Stomach (tissue), 9 donors: ENCODE results near the gene MAGEF1. TPM values are rescaled to one million over a fixed set of nuclear protein-coding genes. Genes with fewer than 3 reads are reported as not detected.

Experiments used
- DNase-seq, 2 donors: peaks; one replicate each; pipeline versions ENCODE4 v3.0.0 to v3.0.0-alpha.2; 2013 to 2019
- H3K27ac ChIP-seq, 5 donors: fragments of 200-600 bp in 4 of 5; sonication (generic) in 4 of 5; one replicate each; pipeline ENCODE4 v1.5.1; 2013 to 2019; ENCODE audit warnings: mild to moderate bottlenecking in 1 of 5, moderate library complexity in 1 of 5
- H3K27me3 ChIP-seq, 3 donors: fragments of 200-600 bp; sonication (generic); one replicate each; pipeline ENCODE4 v1.5.1; 2017 to 2019; ENCODE audit warnings: mixed run types in 1 of 3
- H3K36me3 ChIP-seq, 4 donors: fragments of 200-600 bp; sonication (generic); 1 replicate in 3 of 4; 2 replicates in 1 of 4; pipeline ENCODE4 v1.5.1; 2016 to 2019
- H3K4me1 ChIP-seq, 4 donors: fragments of 200-600 bp; sonication (generic); one replicate each; pipeline ENCODE4 v1.5.1; 2016 to 2019
- H3K4me3 ChIP-seq, 4 donors: fragments of 200-600 bp; sonication (generic) in 3 of 4; one replicate each; pipeline ENCODE4 v1.5.1; 2016 to 2019; ENCODE audit warnings: mild to moderate bottlenecking in 1 of 4
- H3K9me3 ChIP-seq, 4 donors: fragments of 200-600 bp; sonication (generic); one replicate each; pipeline ENCODE4 v1.5.1; 2016 to 2019
- EP300 ChIP-seq: sonication (generic); formaldehyde crosslinking; IDR thresholded peaks from one replicate; pipeline ENCODE4 v1.6.1; 2017; ENCODE audit warnings: antibody characterized with exemption
- POLR2A ChIP-seq, 4 donors: fragments of 450-650 bp; IDR thresholded peaks; one replicate each; pipeline ENCODE4 v1.6.1; 2016; ENCODE audit warnings: antibody characterized with exemption in 4 of 4, control low read depth in 2 of 4, mild to moderate bottlenecking in 1 of 4, moderate library complexity in 1 of 4
- POLR2AphosphoS5 ChIP-seq, 3 donors: sonication (generic); formaldehyde crosslinking; IDR thresholded peaks; one replicate each; pipeline ENCODE4 v1.6.1; 2016; ENCODE audit warnings: antibody characterized with exemption in 3 of 3
- WGBS, 5 donors: extraction: QIAGEN DNeasy Blood & Tissue Kit in 3 of 5; methylation state at CpG; one replicate each; pipeline versions ENCODE4 v1.1.5 to v1.1.7; 2013 to 2018; 5-methylcytosine and 5-hydroxymethylcytosine counted together
- intact Hi-C: fragments of 100-400 bp; cut with DNase I; formaldehyde crosslinking; loops from one replicate; pipeline ENCODE4 v1.15.1; 2023; ENCODE audit warnings: low total_unique reads
- polyA plus RNA-seq, 3 donors: library from polyadenylated mRNA; stranded (reverse); fragments of 200-250 nt; gene quantifications; one replicate each; pipeline ENCODE4 v1.2.3, GENCODE V29; 2013
- total RNA-seq, 5 donors: library from RNA; depleted of rRNA; stranded (reverse); fragments of >200 nt; gene quantifications; one replicate each; pipeline versions ENCODE4 v1.1.0 to v1.2.3, GENCODE V29; 2014 to 2016
- TF ChIP-seq, protein P1 (sequence below), 7 experiments: fragments of 450-650 bp in 4 of 7; fragments of 200-600 bp in 3 of 7; sonication (generic) in 3 of 7; IDR thresholded peaks; one replicate each; pipeline ENCODE4 v1.5.1; 2016 to 2019; ENCODE audit warnings: antibody characterized with exemption in 7 of 7, control low read depth in 2 of 7, mild to moderate bottlenecking in 1 of 7
- donor health status: healthy with polysubstance abuse.
- donor health status: Bipolar disorder and iron deficiency.
- donor health status: healthy.

The MAGEF1 gene
- total and polyA plus RNA-seq, 8 donors = 19.3 to 81.1 (median 35.1) TPM

DNA sequence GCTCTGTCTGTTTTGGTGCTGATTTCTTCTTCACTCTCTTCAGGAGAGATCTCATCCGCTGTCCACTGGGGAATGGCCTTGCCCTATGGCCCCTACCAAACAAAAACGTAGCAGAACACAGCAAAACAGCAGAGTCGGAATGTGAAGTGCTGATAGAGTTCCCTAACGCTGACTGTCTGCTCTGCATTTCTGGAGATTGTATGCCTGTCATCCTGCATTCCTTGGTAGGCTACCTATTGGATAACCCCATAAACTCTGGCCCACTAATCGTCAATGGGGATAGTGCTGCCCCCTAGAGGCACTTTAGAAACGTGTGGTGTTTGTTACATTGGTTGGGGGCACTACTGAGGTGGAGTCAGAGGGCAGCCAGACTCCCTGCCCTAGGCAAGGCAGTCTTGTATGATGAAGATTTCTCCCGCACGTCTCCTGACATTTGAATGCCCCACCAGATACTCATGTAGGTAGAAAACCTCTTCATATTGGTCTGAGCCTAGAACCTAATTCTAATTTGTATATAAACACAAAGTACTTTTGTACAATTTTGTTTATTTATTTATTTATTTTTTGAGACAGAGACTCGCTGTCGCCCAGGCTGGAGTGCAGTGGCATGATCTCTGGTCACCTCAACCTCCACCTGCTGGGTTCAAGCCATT lies 15.6 kb upstream of the MAGEF1 start:
- TF ChIP-seq EP300 = no peak
- TF ChIP-seq, protein P1, sequence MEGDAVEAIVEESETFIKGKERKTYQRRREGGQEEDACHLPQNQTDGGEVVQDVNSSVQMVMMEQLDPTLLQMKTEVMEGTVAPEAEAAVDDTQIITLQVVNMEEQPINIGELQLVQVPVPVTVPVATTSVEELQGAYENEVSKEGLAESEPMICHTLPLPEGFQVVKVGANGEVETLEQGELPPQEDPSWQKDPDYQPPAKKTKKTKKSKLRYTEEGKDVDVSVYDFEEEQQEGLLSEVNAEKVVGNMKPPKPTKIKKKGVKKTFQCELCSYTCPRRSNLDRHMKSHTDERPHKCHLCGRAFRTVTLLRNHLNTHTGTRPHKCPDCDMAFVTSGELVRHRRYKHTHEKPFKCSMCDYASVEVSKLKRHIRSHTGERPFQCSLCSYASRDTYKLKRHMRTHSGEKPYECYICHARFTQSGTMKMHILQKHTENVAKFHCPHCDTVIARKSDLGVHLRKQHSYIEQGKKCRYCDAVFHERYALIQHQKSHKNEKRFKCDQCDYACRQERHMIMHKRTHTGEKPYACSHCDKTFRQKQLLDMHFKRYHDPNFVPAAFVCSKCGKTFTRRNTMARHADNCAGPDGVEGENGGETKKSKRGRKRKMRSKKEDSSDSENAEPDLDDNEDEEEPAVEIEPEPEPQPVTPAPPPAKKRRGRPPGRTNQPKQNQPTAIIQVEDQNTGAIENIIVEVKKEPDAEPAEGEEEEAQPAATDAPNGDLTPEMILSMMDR (IDR thresholded peaks at IDR 0.05) = peak in 5 of 7 experiments; percentile 44 to 71 (median 66)
- peak in 1 of 3 donors; percentile 67 for TF ChIP-seq POLR2AphosphoS5 (IDR thresholded peaks at IDR 0.05)
- no peak for TF ChIP-seq POLR2A (IDR thresholded peaks at IDR 0.05)
- Histone ChIP-seq H3K27ac (no peak overlapping the region), H3K9me3 (no peaks in the 10 kb centered on the region), H3K4me3 (no peak overlapping the region), H3K4me1 (peaks cover 0 to 9% (median 7%) of the 10 kb centered on the region in 4 donors), H3K27me3 (no peaks in the 10 kb centered on the region), H3K36me3 (no peaks in the 10 kb centered on the region)
- 27 to 35% (median 31%) methylated on average over 10 of the region's 10 CpGs for WGBS, 5 donors
- intact Hi-C loops = no loop called here
- peak; percentile 71 to 91 for DNase-seq

DNA sequence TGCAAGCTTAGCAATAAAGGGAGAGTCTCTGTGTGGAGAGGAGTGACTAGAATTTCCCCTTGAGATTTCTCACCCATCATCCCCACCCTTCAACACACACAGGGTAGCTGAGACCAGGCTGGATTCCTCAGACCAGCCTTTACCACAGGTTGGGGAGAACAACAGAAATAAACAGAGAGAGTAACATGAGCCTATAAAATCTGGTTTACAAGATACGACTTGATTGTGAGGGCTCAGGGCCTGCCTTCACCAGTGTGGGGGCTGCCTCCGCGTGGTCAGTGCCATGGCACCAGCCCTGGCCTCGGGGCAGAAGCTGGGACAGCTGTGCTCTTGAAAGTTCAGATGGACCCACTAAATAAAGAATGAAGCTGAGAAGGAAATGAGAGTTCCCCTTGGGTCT lies 14.6 kb upstream of the MAGEF1 start:
- Histone ChIP-seq H3K27me3 (no peaks in the 10 kb centered on the region), H3K36me3 (no peaks in the 10 kb centered on the region), H3K4me1 (peaks cover 0 to 9% (median 7%) of the 10 kb centered on the region in 4 donors), H3K27ac (no peak overlapping the region), H3K4me3 (no peak overlapping the region), H3K9me3 (no peaks in the 10 kb centered on the region)
- intact Hi-C loops = no loop called here
- 52 to 74% (median 64%) methylated on average over 4 of the region's 4 CpGs for WGBS, 5 donors
- DNase-seq = no peak
- no peak for TF ChIP-seq EP300
- TF ChIP-seq POLR2A (IDR thresholded peaks at IDR 0.05) = no peak
- TF ChIP-seq, protein P1 (IDR thresholded peaks at IDR 0.05) = no peak
- no peak for TF ChIP-seq POLR2AphosphoS5 (IDR thresholded peaks at IDR 0.05)

DNA sequence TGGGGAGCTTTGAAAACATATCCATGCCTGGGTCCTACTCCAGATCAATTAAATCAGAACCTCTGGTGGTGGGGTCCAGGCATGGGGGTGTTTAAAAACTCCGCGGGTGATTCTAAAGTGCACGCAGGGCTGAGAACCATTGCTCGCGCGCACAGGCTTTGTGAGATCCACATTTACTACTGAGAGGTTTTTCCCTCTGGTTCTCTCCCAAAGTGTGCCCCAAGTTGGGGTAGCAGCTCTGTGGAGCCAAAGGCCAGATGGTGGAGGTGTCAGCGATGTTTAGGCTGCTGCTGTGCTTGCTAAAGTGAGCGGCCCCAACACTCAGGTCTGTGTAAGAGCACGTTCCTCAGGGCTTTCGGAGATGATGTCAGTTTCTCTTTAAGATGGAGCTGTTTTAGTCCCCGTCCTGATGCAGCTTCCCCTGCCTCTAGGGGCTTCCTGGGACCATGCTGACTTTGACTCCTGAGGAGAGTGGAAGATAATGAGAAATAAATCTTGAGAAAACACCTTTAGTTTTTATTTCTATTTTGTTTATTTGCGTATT lies 13.4 kb upstream of the MAGEF1 start:
- H3K27me3 ChIP-seq = no peaks in the 10 kb centered on the region
- intact Hi-C loops = no loop called here
- TF ChIP-seq EP300 (no peak), POLR2A (IDR thresholded peaks at IDR 0.05) (no peak), POLR2AphosphoS5 (IDR thresholded peaks at IDR 0.05) (no peak)
- TF ChIP-seq, protein P1 (IDR thresholded peaks at IDR 0.05) = no peak
- WGBS, 5 donors = 92 to 94% (median 93%) methylated on average over 12 of the region's 12 CpGs
- H3K9me3 ChIP-seq = no peaks in the 10 kb centered on the region
- H3K4me3 ChIP-seq = no peak overlapping the region
- no peak for DNase-seq
- H3K4me1 ChIP-seq = peaks cover 0 to 9% (median 7%) of the 10 kb centered on the region in 4 donors
- H3K36me3 ChIP-seq = no peaks in the 10 kb centered on the region
- H3K27ac ChIP-seq = no peak overlapping the region

DNA sequence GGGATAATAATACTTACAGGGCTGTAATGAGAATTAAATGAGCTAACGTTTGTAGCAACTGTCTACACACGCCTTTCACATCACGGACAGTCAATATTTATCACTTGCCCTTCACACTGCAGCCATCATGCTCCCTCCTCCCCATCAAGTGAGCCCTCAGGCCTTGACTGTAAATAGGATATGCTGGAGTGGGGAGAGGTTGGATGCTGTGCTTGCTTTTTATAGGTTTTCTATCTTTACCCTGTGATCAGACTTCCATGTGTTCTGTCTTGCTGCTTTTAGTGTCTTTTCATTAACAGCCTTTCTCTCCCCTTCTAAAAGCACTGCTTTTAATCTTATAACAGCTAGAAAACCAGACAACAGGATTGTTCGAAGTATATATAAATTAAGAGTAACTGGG lies 12.8 kb upstream of the MAGEF1 start:
- no peaks in the 10 kb centered on the region for H3K9me3 ChIP-seq
- H3K27me3 ChIP-seq = no peaks in the 10 kb centered on the region
- H3K4me3 ChIP-seq = no peak overlapping the region
- TF ChIP-seq POLR2AphosphoS5 (IDR thresholded peaks at IDR 0.05) (no peak), EP300 (no peak), POLR2A (IDR thresholded peaks at IDR 0.05) (no peak)
- TF ChIP-seq, protein P1 (IDR thresholded peaks at IDR 0.05) = no peak
- no peak for DNase-seq
- 89 to 96% (median 94%) methylated on average over 4 of the region's 4 CpGs for WGBS, 5 donors
- H3K4me1 ChIP-seq = peaks cover 0 to 9% (median 7%) of the 10 kb centered on the region in 4 donors
- H3K36me3 ChIP-seq = no peaks in the 10 kb centered on the region
- intact Hi-C loops = no loop called here
- no peak overlapping the region for H3K27ac ChIP-seq
